Activated CD8-positive, alpha-beta memory T cell treated with anti-CD3 and anti-CD28 coated beads for 48 hours (primary cell): ENCODE measurements around the gene CCNI2.
"Not testable (repeated sequence)": the region's sequence is repeated elsewhere in the genome, so short reads cannot be mapped to it uniquely, and the experiment has no call there.

Experiments used
- DNase-seq, 3 experiments: peaks; one replicate each; pipeline ENCODE4 v3.0.0-alpha.2; 2020; ENCODE audit warnings: low read depth in 2 of 3, low spot score in 2 of 3

Gene CCNI2

GRCh38 chr5:132779961-132780360 lies 32.7 kb downstream of the CCNI2 start:
- DNase-seq = no peak

GRCh38 chr5:132780577-132780976 lies 33.4 kb downstream of the CCNI2 start:
- DNase-seq = no peak

- no peak for DNase-seq
Observed at GRCh38 chr5:132781029-132781428, 33.8 kb downstream of the CCNI2 start.

GRCh38 chr5:132782101-132782500 lies 34.9 kb downstream of the CCNI2 start:
- no peak for DNase-seq

- no peak for DNase-seq
Observed at GRCh38 chr5:132785365-132785764, 38.1 kb downstream of the CCNI2 start.

GRCh38 chr5:132785864-132786263 lies 38.6 kb downstream of the CCNI2 start:
- DNase-seq = no peak

- DNase-seq = no peak
Observed at GRCh38 chr5:132787076-132787475, 39.9 kb downstream of the CCNI2 start.

GRCh38 chr5:132788508-132788907 lies 41.3 kb downstream of the CCNI2 start:
- no peak for DNase-seq

GRCh38 chr5:132788990-132789886 lies 42.0 kb downstream of the CCNI2 start:
- DNase-seq = no peak

- DNase-seq = no peak
Observed at GRCh38 chr5:132790201-132790865, 43.1 kb downstream of the CCNI2 start.

GRCh38 chr5:132791026-132791425 lies 43.8 kb downstream of the CCNI2 start:
- no peak for DNase-seq

GRCh38 chr5:132797651-132798050 lies 50.4 kb downstream of the CCNI2 start:
- DNase-seq = no peak

- no peak for DNase-seq
Observed at GRCh38 chr5:132799392-132799791, 52.2 kb downstream of the CCNI2 start.

- no peak for DNase-seq
Observed at GRCh38 chr5:132800545-132800944, 53.3 kb downstream of the CCNI2 start.

GRCh38 chr5:132802044-132802684 lies 54.9 kb downstream of the CCNI2 start:
- DNase-seq = no peak

- not testable (repeated sequence) for DNase-seq
Observed at GRCh38 chr5:132802685-132803066, 55.5 kb downstream of the CCNI2 start.
